HG03354 (cell line): Measurements from ENCODE around the gene EVC.

ENCODE experiments used
- ATAC-seq: cut with Tn5 transposase; IDR thresholded peaks from one replicate; pipeline ENCODE4 v1.9.1; 2021; ENCODE audit warnings: mild to moderate bottlenecking; ENCODE audit not compliant: unreplicated experiment, poor library complexity, severe bottlenecking

The EVC gene

DNA sequence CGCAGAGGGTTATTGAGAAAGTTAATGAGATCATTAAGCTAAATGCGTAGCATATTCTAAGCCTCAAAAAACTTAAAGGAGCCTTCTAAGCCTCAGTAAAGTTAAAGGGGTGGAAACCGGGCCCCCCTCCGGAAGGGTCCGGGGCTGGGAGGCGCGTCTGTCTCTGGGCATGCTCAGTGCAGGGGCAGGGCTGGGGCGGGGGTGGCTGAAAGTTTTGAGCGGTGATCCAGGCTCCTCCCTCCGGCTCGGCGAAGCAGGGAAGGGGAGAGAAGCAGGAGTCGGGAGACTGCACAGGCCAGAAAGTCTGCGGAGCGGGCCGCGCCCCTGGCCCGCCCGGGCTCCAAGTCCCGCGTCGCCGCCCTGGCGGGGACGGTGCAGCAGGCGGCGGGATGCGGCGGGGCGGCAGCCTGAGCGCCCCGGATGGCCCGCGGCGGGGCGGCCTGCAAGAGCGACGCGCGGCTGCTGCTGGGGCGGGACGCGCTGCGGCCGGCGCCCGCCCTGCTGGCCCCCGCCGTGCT lies at the start of gene EVC:
Gene EVC, plus strand, starts transcription at position 241 of the 518 bp plus-strand sequence. Its CDS starts 180 bp downstream, at position 421.
- ATAC-seq = no peak

DNA sequence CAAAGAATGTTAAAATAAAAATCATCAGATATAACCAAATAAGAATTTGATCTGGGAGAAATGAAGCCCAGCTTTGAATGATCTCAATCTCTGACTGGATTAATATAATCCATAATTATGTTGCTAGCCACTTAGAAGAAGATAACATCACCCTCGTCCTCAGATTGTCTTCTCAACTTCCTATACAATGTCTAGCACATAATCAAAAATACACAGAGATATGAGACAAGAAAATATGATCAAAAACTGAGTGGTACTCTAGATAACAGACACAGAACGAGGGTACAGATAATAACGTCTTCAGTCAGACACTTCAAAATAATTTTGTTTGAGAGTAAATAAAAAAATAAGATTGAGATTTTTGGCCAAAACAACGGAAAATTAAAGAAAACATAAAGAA lies 49.8 kb upstream of the EVC start:
- no peak for ATAC-seq

DNA sequence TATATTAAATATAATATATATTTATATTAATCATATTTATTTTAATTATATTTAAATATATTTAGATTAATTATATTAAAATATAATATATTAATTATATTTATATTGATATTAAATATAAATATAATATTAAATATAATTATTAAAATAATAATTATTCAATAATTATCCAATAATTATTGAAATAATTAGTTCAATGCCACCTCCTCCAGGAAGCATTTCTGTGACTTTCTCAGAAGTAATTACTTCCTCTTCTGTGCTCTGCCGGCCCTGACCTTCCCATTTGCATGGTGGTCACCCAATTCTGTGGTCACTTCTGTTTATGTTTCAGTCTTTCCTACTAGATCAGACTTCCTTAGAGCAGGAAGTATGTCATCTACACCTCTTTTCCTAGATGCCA lies 48.4 kb upstream of the EVC start:
- ATAC-seq = no peak

DNA sequence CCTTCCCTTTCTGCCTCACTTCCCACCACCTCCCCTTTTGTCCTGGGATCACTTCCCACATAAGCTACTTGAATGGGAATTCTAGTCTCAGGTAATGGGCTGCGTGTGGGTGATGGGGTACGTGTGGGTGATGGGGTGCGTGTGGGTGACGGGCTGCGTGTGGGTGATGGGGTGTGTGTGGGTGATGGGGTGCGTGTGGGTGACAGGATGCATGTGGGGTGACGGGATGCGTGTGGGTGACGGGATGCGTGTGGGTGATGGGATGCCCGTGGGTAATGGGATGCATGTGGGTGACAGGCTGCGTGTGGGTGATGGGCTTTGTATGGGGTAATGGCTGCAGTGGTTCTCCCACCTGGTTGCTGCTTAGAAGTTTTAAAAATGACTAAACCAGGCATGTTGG lies 46.2 kb upstream of the EVC start:
- no peak for ATAC-seq

DNA sequence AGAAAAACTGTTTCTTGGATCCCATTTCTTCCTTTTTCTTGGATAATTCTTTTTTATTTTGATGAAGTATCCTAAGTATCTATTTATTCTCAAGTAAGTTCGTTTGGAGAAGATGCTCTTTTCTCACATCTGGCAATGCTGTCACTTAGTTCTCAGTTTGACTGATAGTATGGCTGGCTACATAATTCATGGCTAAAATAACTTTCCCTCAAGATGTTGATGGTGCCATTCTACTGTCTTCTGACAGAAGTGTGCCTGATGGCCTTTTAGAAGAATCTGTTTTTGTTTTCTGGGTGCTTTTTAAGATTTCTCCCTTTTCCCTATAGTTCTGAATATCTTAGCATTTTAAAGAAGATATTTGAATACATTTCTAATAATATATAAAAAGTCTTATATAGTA lies 44.3 kb upstream of the EVC start:
- no peak for ATAC-seq

DNA sequence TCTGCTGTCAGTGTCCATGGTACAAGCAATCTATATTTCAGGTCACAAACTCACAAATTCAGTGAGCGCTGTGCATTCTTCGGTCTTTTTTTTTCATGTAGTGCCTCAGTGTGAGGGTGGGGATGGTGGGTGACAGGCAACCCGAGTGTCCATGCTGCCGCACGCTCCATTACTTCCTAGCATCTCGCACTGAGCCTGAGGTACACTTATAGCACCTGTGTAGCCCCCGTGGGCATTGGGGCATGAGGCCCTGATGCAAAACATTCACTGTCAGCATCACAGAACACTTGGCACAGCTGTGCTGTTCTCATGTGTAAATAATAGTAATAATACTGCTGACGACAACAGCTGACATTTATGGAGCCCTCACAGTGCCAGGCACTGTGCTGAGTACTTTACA lies 34.2 kb upstream of the EVC start:
- no peak for ATAC-seq

DNA sequence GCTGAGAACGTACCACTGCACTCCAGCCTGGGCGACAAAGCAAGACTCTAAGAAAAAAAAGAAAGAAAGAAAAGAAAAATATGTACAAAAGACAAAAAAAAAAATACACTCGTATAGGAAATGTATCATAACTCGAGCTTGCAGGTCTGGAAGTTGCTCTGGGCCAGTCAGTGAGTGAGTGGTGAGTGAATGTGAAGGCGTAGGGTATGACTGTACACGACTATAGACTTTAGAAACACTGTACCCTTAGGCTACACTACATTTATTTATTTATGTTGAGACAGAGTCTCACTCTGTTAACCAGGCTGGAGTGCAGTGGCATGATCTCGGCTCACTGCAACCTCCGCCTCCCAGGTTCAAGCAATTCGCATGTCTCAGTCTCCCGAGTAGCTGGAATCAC lies 32.0 kb upstream of the EVC start:
- no peak for ATAC-seq

DNA sequence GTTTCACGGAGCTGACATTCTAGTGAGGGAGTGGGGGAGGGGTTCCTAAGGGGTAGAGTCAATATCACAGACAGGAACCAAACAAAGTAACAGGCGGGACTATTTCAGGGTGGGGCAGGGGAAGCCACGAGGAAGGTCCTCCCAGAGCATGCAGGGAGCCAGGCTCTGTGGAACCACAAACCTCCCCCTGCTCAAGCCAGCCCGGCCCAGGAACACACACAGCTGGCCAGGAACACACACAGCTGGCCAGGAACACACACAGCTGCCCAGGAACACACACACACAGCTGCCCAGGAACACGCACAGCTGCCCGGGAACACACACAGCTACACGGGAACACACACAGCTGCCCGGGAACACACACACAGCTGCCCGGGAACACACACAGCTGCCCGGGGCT lies 27.4 kb upstream of the EVC start:
- ATAC-seq = no peak

DNA sequence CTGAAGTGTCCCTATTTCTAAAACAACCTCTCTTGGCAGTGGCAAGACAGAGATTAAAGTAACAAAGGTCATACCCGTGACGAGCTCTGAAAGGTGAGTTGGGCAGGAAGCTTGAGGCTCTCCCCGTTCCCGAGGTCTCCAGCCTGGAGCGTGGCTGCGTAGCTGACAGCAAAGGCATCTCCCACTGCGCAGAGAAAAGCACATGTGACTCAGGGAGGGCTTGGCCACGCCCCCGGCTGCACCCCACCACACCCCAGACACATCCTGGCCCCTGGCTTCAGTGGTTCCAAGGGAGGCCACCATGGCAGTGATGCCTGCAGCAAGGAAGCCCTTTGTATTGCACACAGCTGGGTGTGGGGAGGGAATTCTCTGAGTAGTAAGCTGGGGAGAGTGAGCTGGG lies 25.7 kb upstream of the EVC start:
- no peak for ATAC-seq

DNA sequence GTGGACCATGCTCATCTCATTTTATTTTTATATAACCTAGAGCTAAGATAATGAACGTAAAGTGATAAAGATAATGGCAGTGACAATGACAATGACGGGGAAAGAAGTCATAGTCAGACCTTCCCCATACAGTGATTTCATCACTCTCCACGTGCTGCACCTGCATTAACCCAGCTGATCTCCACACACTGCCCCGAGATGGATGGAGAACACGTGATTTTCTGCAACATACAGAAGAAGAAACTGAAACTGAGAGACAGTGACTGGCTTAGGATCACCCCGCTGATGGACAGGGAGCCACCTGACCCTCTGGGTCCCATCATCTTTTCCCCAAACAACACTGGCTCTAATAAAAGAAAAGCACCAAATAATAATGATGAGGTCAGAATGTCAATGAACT lies 24.7 kb upstream of the EVC start:
- no peak for ATAC-seq

DNA sequence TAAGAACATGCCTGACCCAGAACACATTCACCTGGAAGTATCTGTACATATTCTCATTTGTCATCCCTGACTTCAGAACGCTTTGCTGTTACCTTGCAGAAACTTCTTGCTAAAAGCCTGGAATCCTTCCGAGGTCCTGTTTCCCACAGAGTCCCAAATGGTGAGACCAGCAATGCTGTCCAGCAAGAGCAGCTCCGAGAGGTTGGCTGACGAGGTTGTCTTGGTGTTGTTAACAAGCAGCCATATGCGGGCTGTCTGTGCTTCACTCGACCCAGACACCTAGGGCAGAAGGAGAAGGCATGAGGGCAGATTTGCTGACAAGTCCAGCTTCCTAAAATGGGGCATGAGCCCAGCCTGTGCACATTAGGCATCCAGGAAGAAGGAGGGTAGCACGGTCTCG lies 21.9 kb upstream of the EVC start:
- ATAC-seq = no peak

DNA sequence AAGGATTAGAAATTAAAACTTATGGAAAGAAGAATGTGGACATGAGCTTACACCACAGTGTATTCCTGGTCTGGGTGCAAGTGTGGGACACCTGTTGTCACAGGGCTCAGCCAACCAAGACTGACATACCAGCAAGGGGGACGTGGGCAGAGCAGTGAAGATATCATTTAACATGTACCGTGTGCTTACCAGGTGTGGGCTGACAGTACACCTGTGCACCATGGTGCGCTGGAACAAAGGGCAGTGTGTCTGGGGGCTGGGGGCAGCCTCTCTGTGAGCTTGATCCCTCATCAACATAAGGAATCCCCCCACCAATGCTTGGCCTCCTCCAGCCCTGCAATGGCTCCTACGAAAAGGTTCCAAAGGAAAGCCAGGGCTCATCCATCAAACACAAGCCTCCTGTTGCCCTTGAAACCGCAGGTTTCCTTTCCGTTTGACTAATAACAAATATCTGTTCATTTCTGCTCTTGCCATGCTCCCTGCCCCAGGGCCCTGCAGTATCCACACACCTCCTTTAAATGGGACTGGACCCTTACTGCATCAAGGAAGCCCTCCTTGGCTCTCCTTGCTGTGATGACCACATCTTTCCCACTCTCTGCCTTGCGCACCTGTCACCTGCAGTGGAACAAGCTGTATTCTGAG lies 19.4 kb upstream of the EVC start:
- ATAC-seq = no peak

DNA sequence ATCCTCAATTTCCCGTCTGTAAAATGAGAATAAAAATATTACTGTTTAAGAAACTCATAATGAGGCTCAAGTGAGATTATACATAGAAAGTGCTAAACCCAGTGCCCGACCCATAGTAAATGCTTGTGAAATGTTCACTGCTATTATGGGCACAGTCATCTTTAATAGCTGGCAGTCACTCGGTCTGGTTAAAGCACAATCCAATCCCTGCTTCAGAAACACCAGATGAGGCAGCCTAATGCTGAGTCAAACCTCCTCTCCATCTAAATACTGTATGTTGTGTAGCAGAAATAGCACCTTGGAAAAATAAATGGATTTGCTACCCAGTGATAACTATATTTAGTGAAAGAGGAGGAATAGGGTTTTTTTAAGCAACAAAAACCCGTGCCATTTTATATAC lies 17.1 kb upstream of the EVC start:
- no peak for ATAC-seq

DNA sequence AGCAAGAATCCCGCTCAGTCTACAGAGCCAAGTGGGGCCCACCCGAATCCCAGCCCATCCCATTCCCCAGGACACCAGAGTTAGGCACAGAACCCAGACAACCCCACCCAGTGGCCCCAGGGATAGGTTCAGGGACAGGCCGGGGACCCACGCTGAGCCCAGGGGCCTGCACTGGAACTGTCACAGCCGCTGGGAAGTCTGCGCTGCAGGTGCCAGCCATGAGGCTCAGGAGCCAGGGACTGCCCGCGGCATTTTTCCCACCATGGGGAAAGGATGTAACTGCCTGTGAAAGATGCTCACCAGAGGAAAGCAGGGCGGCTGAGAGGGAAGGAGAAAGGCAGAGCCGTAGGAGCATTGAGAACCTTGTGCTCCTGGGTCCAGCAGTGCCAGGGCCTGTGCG lies 14.7 kb upstream of the EVC start:
- no peak for ATAC-seq

DNA sequence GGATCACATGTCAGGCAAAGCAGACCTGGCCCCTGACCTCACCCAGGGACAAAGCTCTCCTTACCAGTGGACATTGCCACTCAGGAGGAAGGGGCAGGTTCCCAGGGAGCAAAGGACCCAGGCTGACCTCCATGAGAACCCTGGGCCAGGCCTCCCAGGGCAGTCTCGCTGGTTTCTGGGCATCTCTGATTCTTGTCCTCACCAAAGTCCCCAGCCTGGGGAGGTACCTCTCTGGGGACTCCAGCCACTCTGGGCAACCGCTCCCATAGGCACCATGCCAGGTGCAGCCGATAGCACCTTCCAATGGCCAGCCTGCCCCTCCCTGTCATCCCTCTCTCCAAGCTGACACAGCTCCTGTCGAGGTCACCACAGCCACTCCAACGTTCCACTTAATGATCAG lies 10.5 kb upstream of the EVC start:
- ATAC-seq = no peak

DNA sequence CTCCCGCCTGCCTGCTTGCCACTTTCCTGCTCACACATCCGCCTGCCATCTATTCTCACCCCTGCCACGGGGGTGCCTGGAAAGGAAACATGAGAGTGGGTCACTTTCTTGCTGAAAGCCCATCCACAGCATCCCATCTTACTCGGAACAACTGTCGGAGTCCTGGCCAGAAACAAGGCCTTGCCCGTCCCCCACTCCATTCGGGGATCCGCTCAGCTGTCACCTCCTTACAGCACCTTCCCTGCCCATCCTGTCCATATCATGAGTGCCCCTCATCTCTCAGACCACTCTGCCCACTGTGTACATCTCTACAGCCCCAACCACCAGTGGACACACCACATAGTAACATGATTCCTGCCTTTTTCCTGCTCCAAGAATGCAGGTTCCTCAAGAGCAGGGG lies 9.0 kb upstream of the EVC start:
- no peak for ATAC-seq

DNA sequence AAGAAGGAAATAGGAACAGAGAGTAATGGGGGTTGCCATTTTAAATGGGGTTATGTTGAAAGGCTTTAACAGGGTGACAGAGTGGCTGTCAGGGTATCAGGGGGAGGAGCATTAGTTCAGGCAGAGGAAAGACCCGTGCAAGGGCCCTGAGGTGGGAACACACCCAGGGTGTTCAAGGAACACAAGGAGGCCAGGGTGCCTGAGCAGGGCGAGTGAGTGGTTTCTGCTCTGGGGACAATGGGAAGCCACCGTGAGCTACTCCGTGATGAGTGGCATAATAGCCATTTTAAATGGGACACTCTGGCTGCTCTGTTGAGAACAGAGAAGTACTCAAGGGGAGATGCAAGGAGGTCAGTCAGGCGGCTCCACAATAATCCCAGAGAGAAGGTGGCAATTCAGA lies 7.2 kb upstream of the EVC start:
- no peak for ATAC-seq

DNA sequence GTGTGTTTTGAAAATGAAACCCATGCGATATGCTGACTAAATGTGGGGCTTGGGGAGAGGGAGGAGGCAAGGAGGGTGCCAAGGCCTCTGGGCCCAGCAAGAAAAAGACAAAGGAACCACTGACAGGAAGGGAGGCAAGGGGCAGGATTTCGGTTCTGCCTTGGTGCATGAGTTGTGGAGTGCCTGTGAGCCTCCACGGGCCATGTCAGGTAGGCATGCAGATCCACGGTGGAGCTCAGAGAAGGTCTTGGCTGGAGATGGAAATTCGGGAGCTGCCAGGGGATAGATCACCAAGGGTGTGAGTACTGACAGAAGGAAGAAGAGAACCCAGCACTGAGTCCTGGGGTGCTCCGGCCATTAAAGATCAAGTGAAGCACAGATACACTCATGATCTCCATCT lies 6.7 kb upstream of the EVC start:
- no peak for ATAC-seq

DNA sequence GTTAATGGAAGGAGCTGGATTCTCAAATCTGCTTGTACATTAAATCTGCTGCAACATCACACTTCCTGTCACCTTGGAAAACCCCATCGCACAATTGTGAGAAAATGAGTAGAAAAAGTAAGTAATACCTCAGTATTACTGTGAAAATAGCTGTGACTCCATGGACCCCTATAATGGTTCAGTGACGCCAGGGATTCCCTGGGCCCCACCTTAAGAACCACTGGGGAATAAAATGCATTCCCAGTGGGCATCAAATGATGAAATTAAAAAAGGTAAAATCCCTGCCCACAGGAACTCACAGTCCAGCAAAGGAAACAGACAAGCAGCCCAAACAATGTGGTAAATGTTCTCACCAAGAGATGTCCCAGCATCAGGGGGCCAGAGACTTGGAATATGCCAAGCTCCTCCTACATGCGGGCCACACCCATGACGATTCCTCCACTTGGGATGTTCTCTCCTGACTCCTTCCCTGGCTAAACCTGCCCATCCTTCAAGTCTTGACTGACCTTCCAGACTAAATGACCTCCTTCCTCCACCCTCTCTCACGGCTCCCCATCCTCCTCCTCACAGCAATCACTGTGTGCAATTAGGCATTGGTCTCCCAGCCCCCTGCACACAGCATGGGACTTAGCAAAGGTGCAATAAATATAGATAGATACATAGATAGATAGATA lies 5.2 kb upstream of the EVC start:
- ATAC-seq = no peak

DNA sequence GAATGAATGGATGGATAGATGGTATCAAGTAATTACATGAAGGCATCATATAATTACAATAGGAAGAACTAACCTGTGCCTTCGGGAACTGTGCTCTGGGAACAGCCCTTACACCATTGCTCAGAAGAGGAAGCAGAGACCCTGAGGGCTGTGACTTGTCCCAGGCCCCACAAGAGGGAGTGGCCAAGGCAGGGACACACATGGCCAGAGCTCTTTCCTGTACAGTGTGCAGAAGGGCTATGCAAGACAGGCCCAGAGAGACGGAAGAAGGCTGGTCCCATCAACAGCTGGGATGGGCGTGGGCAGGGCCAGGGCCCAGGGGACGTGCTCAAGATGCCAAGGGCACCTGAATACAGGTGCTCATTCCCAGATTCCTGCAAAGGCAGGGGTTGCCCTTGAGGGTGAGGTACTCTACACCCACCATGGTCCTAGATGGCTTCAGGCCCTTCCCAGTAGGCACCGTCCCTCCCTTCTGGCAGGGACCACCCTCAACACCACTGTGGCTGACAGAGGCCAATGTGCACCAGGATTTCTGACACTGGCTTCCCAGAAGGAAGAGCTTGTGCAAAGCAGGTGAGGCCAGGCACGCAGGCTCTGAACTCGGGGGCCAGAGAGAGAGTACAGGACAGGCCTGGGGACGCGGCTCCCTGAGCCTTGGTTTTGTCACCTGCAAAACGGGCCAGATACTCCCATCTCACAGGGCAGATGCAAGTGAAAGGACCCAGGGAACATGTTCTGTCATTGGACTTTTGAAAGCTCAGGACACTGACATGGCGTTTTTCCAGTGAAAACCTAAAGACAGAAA lies 4.3 kb upstream of the EVC start:
- ATAC-seq = no peak

DNA sequence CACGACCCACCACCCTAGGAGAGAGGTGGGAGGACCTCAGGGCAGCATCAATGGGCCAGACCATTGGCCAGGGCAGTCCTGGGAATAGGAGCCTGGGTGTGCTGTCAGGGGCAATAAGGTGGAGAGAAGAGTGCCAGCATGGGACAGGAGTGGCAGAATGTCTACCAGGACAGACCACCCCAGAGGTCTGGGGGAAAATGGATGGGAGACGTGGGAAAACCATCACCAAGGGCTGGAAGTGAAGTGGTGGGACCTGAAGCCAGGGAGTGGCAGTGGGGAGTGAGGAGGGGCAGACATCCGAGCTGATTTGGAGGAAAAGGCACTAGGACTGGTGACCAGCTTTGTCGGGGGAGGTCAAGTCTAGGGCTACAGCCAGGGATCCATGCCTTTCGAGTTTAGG lies 3.6 kb upstream of the EVC start:
- no peak for ATAC-seq
